ENCODE results near the gene KIF5B.
A peak's percentile ranks its signal among the peaks of the same experiment; 100 is the strongest.
"Not testable (repeated sequence)": the region's sequence is repeated elsewhere in the genome, so short reads cannot be mapped to it uniquely, and the experiment has no call there.

The KIF5B gene

GRCh38 chr10:32056136-32057035 is at the start of gene KIF5B:
KIF5B (minus strand) TSS chr10:32056425; CDS start chr10:32055973, 452 bp downstream.
- DNase-seq (ENCODE audit: low read depth), result peak; percentile 78

- no peak for DNase-seq (ENCODE audit: low read depth)
Measured at GRCh38 chr10:32105782-32106382, 49.7 kb upstream of the KIF5B start.

- DNase-seq (ENCODE audit: low read depth), result no peak
Measured at GRCh38 chr10:32104622-32105509, 48.6 kb upstream of the KIF5B start.

- no peak for DNase-seq (ENCODE audit: low read depth)
Measured at GRCh38 chr10:32104181-32104580, 48.0 kb upstream of the KIF5B start.

GRCh38 chr10:32103721-32104120 is 47.5 kb upstream of the KIF5B start:
- DNase-seq (ENCODE audit: low read depth), result no peak

GRCh38 chr10:32098566-32099259 is 42.5 kb upstream of the KIF5B start:
- not testable (repeated sequence) for DNase-seq (ENCODE audit: low read depth)

GRCh38 chr10:32095116-32095733 is 39.0 kb upstream of the KIF5B start:
- no peak for DNase-seq (ENCODE audit: low read depth)

GRCh38 chr10:32093650-32094049 is 37.4 kb upstream of the KIF5B start:
- DNase-seq (ENCODE audit: low read depth), result no peak

GRCh38 chr10:32091046-32091445 is 34.8 kb upstream of the KIF5B start:
- no peak for DNase-seq (ENCODE audit: low read depth)

GRCh38 chr10:32084185-32084851 is 28.1 kb upstream of the KIF5B start:
- DNase-seq (ENCODE audit: low read depth), result no peak

- no peak for DNase-seq (ENCODE audit: low read depth)
Measured at GRCh38 chr10:32077896-32078485, 21.8 kb upstream of the KIF5B start.

- no peak for DNase-seq (ENCODE audit: low read depth)
Measured at GRCh38 chr10:32073659-32074058, 17.4 kb upstream of the KIF5B start.

- DNase-seq (ENCODE audit: low read depth), result no peak
Measured at GRCh38 chr10:32073128-32073527, 16.9 kb upstream of the KIF5B start.

GRCh38 chr10:32072025-32072800 is 16.0 kb upstream of the KIF5B start:
- DNase-seq (ENCODE audit: low read depth), result no peak

- no peak for DNase-seq (ENCODE audit: low read depth)
Measured at GRCh38 chr10:32070645-32071044, 14.4 kb upstream of the KIF5B start.

GRCh38 chr10:32068569-32068968 is 12.3 kb upstream of the KIF5B start:
- no peak for DNase-seq (ENCODE audit: low read depth)

GRCh38 chr10:32067931-32068330 is 11.7 kb upstream of the KIF5B start:
- not testable (repeated sequence) for DNase-seq (ENCODE audit: low read depth)

GRCh38 chr10:32065856-32066255 is 9.6 kb upstream of the KIF5B start:
- DNase-seq (ENCODE audit: low read depth), result no peak

- no peak for DNase-seq (ENCODE audit: low read depth)
Measured at GRCh38 chr10:32061440-32061839, 5.2 kb upstream of the KIF5B start.

GRCh38 chr10:32060347-32060746 is 4.1 kb upstream of the KIF5B start:
- DNase-seq (ENCODE audit: low read depth), result no peak
